ENCODE results near the gene NTF3. TPM values are rescaled to one million over a fixed set of nuclear protein-coding genes. Genes with fewer than 3 reads are reported as not detected.

NTF3 gene
- total RNA-seq, 6 experiments from 2014 or later, result 1.1 to 4.0 (median 2.6) TPM

- peak in 2 of 4 donors; percentile 34 to 38 for ATAC-seq
These were observed 41.3 kb downstream of the NTF3 start for GRCh38 chr12:5473076-5473782.

GRCh38 chr12:5473783-5474116, 41.8 kb downstream of the NTF3 start:
- Histone ChIP-seq H3K27me3 (no peaks in the 10 kb centered on the region), H3K27ac (no peak overlapping the region), H3K4me3 (no peak overlapping the region), H3K4me1 (no peaks in the 10 kb centered on the region), H3K9me3 (no peaks in the 10 kb centered on the region), H3K36me3 (no peaks in the 10 kb centered on the region)
- intact Hi-C loops (cut with DNase I), result no loop called here
- WGBS (ENCODE audit: insufficient coverage, low coverage, low lambda C conversion rate, missing lambda C conversion rate), result 62% methylated on average over 2 of the region's 2 CpGs
- TF ChIP-seq, protein P1, sequence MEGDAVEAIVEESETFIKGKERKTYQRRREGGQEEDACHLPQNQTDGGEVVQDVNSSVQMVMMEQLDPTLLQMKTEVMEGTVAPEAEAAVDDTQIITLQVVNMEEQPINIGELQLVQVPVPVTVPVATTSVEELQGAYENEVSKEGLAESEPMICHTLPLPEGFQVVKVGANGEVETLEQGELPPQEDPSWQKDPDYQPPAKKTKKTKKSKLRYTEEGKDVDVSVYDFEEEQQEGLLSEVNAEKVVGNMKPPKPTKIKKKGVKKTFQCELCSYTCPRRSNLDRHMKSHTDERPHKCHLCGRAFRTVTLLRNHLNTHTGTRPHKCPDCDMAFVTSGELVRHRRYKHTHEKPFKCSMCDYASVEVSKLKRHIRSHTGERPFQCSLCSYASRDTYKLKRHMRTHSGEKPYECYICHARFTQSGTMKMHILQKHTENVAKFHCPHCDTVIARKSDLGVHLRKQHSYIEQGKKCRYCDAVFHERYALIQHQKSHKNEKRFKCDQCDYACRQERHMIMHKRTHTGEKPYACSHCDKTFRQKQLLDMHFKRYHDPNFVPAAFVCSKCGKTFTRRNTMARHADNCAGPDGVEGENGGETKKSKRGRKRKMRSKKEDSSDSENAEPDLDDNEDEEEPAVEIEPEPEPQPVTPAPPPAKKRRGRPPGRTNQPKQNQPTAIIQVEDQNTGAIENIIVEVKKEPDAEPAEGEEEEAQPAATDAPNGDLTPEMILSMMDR (IDR thresholded peaks at IDR 0.05), result no peak
- no peak for TF ChIP-seq POLR2A (IDR thresholded peaks at IDR 0.05)
- no peak for DNase-seq
- no peak for ATAC-seq

More at GRCh38 chr12:5473076-5473782, 41.3 kb downstream of the NTF3 start:
- intact Hi-C loops (cut with DNase I), result no loop called here
- H3K36me3 ChIP-seq, result no peaks in the 10 kb centered on the region
- H3K27ac ChIP-seq, result no peak overlapping the region
- no peak for DNase-seq
- no peaks in the 10 kb centered on the region for H3K27me3 ChIP-seq
- H3K9me3 ChIP-seq, result no peaks in the 10 kb centered on the region
- H3K4me3 ChIP-seq, result no peak overlapping the region
- TF ChIP-seq, protein P1 (IDR thresholded peaks at IDR 0.05), result no peak
- no peak for TF ChIP-seq POLR2A (IDR thresholded peaks at IDR 0.05)
- no peaks in the 10 kb centered on the region for H3K4me1 ChIP-seq
- WGBS (ENCODE audit: insufficient coverage, low coverage, low lambda C conversion rate, missing lambda C conversion rate), result 71% methylated on average over 6 of the region's 6 CpGs

- Histone ChIP-seq H3K9me3 (no peaks in the 10 kb centered on the region), H3K36me3 (no peaks in the 10 kb centered on the region), H3K27ac (no peak overlapping the region), H3K4me1 (no peaks in the 10 kb centered on the region), H3K4me3 (no peak overlapping the region), H3K27me3 (no peaks in the 10 kb centered on the region)
- WGBS (ENCODE audit: insufficient coverage, low coverage, low lambda C conversion rate, missing lambda C conversion rate), result 89% methylated on average over 6 of the region's 6 CpGs
- ATAC-seq (no peak), DNase-seq (no peak)
- TF ChIP-seq, protein P1 (IDR thresholded peaks at IDR 0.05), result no peak
- no peak for TF ChIP-seq POLR2A (IDR thresholded peaks at IDR 0.05)
- intact Hi-C loops (cut with DNase I), result no loop called here
These were observed 44.4 kb downstream of the NTF3 start for GRCh38 chr12:5476356-5476755.

DNA sequence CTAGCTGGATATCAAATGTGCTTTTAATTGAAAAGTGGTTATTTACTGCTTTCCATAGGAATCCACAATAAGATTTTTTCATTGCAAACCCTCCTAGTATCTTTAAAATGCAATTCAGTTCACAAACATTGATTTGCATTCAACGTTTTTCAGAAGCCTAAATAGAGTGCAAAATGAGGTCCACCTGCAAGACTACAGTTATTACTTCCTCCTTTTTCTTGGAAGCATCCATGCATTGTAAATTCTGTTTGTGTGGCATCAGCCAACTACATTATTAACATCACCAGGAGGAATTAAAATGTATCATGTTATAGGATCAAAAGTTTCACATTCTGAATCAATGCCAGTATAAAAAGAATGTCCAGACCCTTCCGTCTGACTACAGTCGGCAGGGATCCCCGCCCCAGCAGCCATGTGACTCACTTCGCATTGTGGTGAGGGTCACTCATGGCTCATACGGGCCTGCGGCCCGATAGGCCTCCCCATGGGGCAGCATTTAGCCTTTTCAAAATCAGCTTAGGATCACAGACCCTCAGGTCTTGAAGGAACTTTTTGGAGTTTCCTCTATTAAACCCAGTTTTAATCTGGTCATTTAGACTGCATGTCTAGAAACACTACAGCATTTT, 46.3 kb downstream of the NTF3 start:
- WGBS (ENCODE audit: insufficient coverage, low coverage, low lambda C conversion rate, missing lambda C conversion rate), result 40% methylated on average over 3 of the region's 8 CpGs
- H3K36me3 ChIP-seq, result no peaks in the 10 kb centered on the region
- ATAC-seq, result no peak
- no peaks in the 10 kb centered on the region for H3K4me1 ChIP-seq
- DNase-seq, result no peak
- H3K27ac ChIP-seq, result no peak overlapping the region
- H3K4me3 ChIP-seq, result no peak overlapping the region
- no peaks in the 10 kb centered on the region for H3K9me3 ChIP-seq
- no peaks in the 10 kb centered on the region for H3K27me3 ChIP-seq
- TF ChIP-seq POLR2A (IDR thresholded peaks at IDR 0.05), result no peak
- TF ChIP-seq, protein P1 (IDR thresholded peaks at IDR 0.05), result no peak
- intact Hi-C loops (cut with DNase I), result no loop called here

Data from right lobe of liver (tissue), 6 donors.